Neural cell (in vitro differentiated cells): ENCODE data around the gene ENOX1. TPM values are rescaled to one million over a fixed set of nuclear protein-coding genes. Genes with fewer than 3 reads are reported as not detected.

Experiments used
- H2AFZ ChIP-seq: fragments of 200-600, 300-800 bp; sonication (generic), shearing (Covaris generic); 2 replicates; pipeline ENCODE4 v1.6.0; 2014; ENCODE audit warnings: low read depth, mild to moderate bottlenecking, antibody characterized with exemption, low read length, moderate library complexity
- H3F3A ChIP-seq: fragments of 200-600 bp; shearing (Covaris generic); 2 replicates; pipeline ENCODE4 v1.6.1; 2016; ENCODE audit warnings: mild to moderate bottlenecking, moderate library complexity, mixed read lengths, antibody characterized with exemption, low read length; ENCODE audit not compliant: insufficient read depth, poor library complexity, severe bottlenecking
- H3K27ac ChIP-seq: fragments of 200-600, 300-800 bp; sonication (generic), shearing (Covaris generic); 2 replicates; pipeline ENCODE4 v1.5.1; 2014; ENCODE audit warnings: mild to moderate bottlenecking, low read length, moderate library complexity
- H3K27me3 ChIP-seq: fragments of 300-800, 200-600 bp; sonication (generic), shearing (Covaris generic); 2 replicates; pipeline ENCODE4 v1.6.0; 2014; ENCODE audit warnings: mild to moderate bottlenecking, low read depth, low read length, moderate library complexity; ENCODE audit not compliant: insufficient read depth
- H3K36me3 ChIP-seq: fragments of 300-800, 200-600 bp; sonication (generic), shearing (Covaris generic); 2 replicates; pipeline ENCODE4 v1.5.1; 2014; ENCODE audit warnings: mild to moderate bottlenecking, antibody characterized with exemption, low read length, moderate library complexity; ENCODE audit not compliant: insufficient read depth
- H3K4me2 ChIP-seq: fragments of 300-800, 200-600 bp; sonication (generic), shearing (Covaris generic); 2 replicates; pipeline ENCODE4 v1.6.0; 2014; ENCODE audit warnings: mild to moderate bottlenecking, low read length
- H3K4me3 ChIP-seq: fragments of 300-800, 200-600 bp; sonication (generic), shearing (Covaris generic); 2 replicates; pipeline ENCODE4 v1.5.1; 2014; ENCODE audit warnings: mild to moderate bottlenecking, low read length, moderate library complexity
- H3K79me2 ChIP-seq: fragments of 200-600 bp; shearing (Covaris generic); replicated peaks from 2 replicates; pipeline ENCODE4 v1.6.0; 2014; ENCODE audit warnings: mild to moderate bottlenecking, low read length, moderate library complexity; ENCODE audit not compliant: insufficient read depth
- H3K9ac ChIP-seq: fragments of 300-800, 200-600 bp; sonication (generic), shearing (Covaris generic); 2 replicates; pipeline ENCODE4 v1.6.1; 2016; ENCODE audit warnings: mild to moderate bottlenecking, low read length, mixed read lengths
- H3K9me2 ChIP-seq: fragments of 200-600 bp; shearing (Covaris generic); 2 replicates; pipeline ENCODE4 v1.6.1; 2016; ENCODE audit warnings: mild to moderate bottlenecking, low read length, mixed read lengths; ENCODE audit not compliant: insufficient read depth
- H3K9me3 ChIP-seq: fragments of 200-600, 300-800 bp; sonication (generic), shearing (Covaris generic); 2 replicates; pipeline ENCODE4 v1.6.1; 2016; ENCODE audit warnings: mild to moderate bottlenecking, mixed run types, low read length, moderate library complexity, mixed read lengths
- H4K20me1 ChIP-seq: fragments of 200-600 bp; shearing (Covaris generic); 2 replicates; pipeline ENCODE4 v1.6.1; 2016; ENCODE audit warnings: mild to moderate bottlenecking, mixed run types; ENCODE audit not compliant: insufficient read depth
- CTCF ChIP-seq: fragments of 450-650 bp; IDR thresholded peaks from 2 replicates; pipeline ENCODE4 v1.5.1; 2014; ENCODE audit warnings: antibody characterized with exemption, mild to moderate bottlenecking, moderate library complexity; ENCODE audit not compliant: poor library complexity, severe bottlenecking
- EP300 ChIP-seq: fragments of 450-650 bp; conservative IDR thresholded peaks from 2 replicates; pipeline ENCODE4 v1.6.1; 2014; ENCODE audit warnings: antibody characterized with exemption, mild to moderate bottlenecking, moderate library complexity; ENCODE audit not compliant: poor library complexity, severe bottlenecking
- EZH2 ChIP-seq: fragments of 200-600, 300-800 bp; shearing (Covaris generic), sonication (generic); IDR thresholded peaks from 2 replicates; pipeline ENCODE4 v1.6.1; 2014; ENCODE audit warnings: antibody characterized with exemption, low read length, borderline replicate concordance, mild to moderate bottlenecking; ENCODE audit not compliant: insufficient read depth, poor library complexity, severe bottlenecking
- MXI1 ChIP-seq: fragments of 450-650 bp; conservative IDR thresholded peaks from 2 replicates; pipeline ENCODE4 v1.6.1; 2014; ENCODE audit warnings: antibody characterized with exemption, mild to moderate bottlenecking; ENCODE audit not compliant: poor library complexity, severe bottlenecking
- POLR2AphosphoS5 ChIP-seq: IDR thresholded peaks from 2 replicates; pipeline ENCODE4 v1.6.1; 2012
- RAD21 ChIP-seq: fragments of 450-650 bp; conservative IDR thresholded peaks from 2 replicates; pipeline ENCODE4 v1.6.1; 2014; ENCODE audit warnings: antibody characterized with exemption, mild to moderate bottlenecking, moderate library complexity
- SMC3 ChIP-seq: fragments of 450-650 bp; conservative IDR thresholded peaks from 2 replicates; pipeline ENCODE4 v1.6.1; 2014; ENCODE audit warnings: antibody characterized with exemption, mild to moderate bottlenecking, moderate library complexity; ENCODE audit not compliant: poor library complexity
- TAF1 ChIP-seq: IDR thresholded peaks from 2 replicates; pipeline ENCODE4 v1.6.1; 2012; ENCODE audit warnings: low read depth
- polyA plus RNA-seq: library from polyadenylated mRNA; depleted of rRNA; stranded (reverse); fragments of >200 nt; gene quantifications from 2 replicates; pipeline ENCODE4 v1.2.3, GENCODE V29; 2014
- TF ChIP-seq, protein P1 (sequence below): IDR thresholded peaks from 2 replicates; pipeline ENCODE4 v1.6.1; 2012; ENCODE audit warnings: borderline replicate concordance

Gene ENOX1
- polyA plus RNA-seq, 1 donor from 2014 or later, result 42.6 TPM

DNA sequence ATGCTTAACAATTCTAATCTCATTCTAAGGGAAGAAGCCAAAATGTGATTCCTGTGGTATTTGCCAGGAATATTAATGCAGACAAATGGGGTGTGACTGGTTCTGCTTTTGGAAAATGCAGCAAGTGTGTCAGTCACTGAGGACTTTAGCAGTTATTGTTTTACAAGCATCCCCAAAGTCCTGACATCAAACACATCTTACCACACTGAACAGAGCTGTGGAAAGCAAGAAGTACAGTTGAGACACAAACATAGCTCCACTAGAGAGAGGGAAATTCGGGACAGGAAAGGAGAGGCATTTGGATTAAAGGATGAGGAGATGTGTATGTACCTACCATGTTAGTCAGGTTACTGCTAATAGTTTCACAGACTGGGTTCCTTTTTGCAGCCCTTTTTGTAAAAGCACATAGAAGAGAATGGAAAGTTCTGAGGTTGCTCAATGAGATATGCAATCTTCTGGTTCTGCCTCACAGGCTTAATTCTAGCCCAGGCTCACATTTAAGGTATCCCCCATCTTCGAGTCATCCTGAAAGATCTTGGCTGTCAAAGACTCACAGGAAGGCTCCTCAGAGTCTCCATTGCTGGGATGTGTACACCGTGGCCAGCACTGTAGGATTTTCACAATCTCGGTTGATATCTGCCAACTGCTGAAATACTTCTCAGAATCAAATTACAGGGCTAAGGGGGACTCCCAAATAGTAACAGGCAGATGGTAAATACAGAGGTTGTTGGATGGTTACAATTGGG lies 446.8 kb downstream of the ENOX1 start:
- no peaks in the 10 kb centered on the region for H4K20me1 ChIP-seq
- H3K9me2 ChIP-seq, result no peaks in the 10 kb centered on the region
- no peak overlapping the region for H3K9ac ChIP-seq
- H3K79me2 ChIP-seq, result no peaks in the 10 kb centered on the region
- H3K4me2 ChIP-seq, result no peak overlapping the region
- peaks cover 3% of the 10 kb centered on the region for H3K36me3 ChIP-seq
- H3K9me3 ChIP-seq, result no peaks in the 10 kb centered on the region
- H3K4me3 ChIP-seq, result no peak overlapping the region
- H3K27me3 ChIP-seq, result no peaks in the 10 kb centered on the region
- no peak for TF ChIP-seq EZH2
- no peak for TF ChIP-seq EP300
- TF ChIP-seq, protein P1, sequence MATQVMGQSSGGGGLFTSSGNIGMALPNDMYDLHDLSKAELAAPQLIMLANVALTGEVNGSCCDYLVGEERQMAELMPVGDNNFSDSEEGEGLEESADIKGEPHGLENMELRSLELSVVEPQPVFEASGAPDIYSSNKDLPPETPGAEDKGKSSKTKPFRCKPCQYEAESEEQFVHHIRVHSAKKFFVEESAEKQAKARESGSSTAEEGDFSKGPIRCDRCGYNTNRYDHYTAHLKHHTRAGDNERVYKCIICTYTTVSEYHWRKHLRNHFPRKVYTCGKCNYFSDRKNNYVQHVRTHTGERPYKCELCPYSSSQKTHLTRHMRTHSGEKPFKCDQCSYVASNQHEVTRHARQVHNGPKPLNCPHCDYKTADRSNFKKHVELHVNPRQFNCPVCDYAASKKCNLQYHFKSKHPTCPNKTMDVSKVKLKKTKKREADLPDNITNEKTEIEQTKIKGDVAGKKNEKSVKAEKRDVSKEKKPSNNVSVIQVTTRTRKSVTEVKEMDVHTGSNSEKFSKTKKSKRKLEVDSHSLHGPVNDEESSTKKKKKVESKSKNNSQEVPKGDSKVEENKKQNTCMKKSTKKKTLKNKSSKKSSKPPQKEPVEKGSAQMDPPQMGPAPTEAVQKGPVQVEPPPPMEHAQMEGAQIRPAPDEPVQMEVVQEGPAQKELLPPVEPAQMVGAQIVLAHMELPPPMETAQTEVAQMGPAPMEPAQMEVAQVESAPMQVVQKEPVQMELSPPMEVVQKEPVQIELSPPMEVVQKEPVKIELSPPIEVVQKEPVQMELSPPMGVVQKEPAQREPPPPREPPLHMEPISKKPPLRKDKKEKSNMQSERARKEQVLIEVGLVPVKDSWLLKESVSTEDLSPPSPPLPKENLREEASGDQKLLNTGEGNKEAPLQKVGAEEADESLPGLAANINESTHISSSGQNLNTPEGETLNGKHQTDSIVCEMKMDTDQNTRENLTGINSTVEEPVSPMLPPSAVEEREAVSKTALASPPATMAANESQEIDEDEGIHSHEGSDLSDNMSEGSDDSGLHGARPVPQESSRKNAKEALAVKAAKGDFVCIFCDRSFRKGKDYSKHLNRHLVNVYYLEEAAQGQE, result no peak
- TF ChIP-seq MXI1, result no peak
- no peak for TF ChIP-seq POLR2AphosphoS5
- no peak for TF ChIP-seq CTCF
- no peak for TF ChIP-seq RAD21
- TF ChIP-seq TAF1, result no peak
- no peak for TF ChIP-seq SMC3
- no peak overlapping the region for H2AFZ ChIP-seq
- H3F3A ChIP-seq, result no peaks in the 10 kb centered on the region
- no peak overlapping the region for H3K27ac ChIP-seq

DNA sequence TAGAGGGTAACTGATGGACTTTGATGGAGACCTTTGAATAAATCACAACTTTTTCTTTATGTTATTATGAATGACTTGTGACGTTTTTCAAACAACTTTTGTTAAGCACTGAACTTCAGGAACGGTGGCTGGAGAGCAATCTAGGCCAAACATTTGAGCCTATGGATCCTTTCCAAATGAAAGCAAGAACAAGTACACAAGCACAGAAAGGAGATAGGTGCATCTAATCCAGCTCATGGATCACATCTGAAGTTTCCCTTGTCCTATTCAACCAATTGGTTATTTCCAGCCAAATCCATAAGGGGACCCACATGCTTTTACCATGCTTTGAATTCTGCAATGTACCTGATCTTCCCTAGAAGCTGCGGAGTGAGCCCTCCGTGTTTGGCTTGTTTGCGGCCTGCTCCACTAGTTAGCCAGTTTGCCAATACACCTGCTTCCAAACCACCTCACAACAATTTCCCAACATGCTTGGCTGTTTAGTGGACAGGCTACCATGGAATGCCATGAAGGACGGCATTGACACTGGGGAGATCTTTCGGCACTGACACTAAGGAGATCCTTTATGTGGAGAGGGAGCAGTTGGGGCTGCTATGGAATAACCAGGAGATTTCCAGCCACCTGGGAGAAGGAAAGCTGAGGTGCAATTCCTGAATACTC lies 447.5 kb downstream of the ENOX1 start:
- no peaks in the 10 kb centered on the region for H3K9me3 ChIP-seq
- no peak overlapping the region for H3K27ac ChIP-seq
- H3K4me3 ChIP-seq, result no peak overlapping the region
- H4K20me1 ChIP-seq, result no peaks in the 10 kb centered on the region
- TF ChIP-seq, protein P1, result no peak
- no peak for TF ChIP-seq MXI1
- TF ChIP-seq TAF1, result no peak
- TF ChIP-seq EZH2, result no peak
- no peak for TF ChIP-seq RAD21
- TF ChIP-seq SMC3, result no peak
- no peak for TF ChIP-seq POLR2AphosphoS5
- no peak for TF ChIP-seq EP300
- TF ChIP-seq CTCF, result no peak
- H2AFZ ChIP-seq, result no peak overlapping the region
- no peaks in the 10 kb centered on the region for H3K9me2 ChIP-seq
- no peak overlapping the region for H3K4me2 ChIP-seq
- H3K27me3 ChIP-seq, result no peaks in the 10 kb centered on the region
- H3K79me2 ChIP-seq, result no peaks in the 10 kb centered on the region
- no peak overlapping the region for H3K9ac ChIP-seq
- H3F3A ChIP-seq, result no peaks in the 10 kb centered on the region
- peaks cover 3% of the 10 kb centered on the region for H3K36me3 ChIP-seq
